ENCODE measurements around the gene FBXL20. TPM values are rescaled to one million over a fixed set of nuclear protein-coding genes. Genes with fewer than 3 reads are reported as not detected.
A peak's percentile ranks its signal among the peaks of the same experiment; 100 is the strongest.

The FBXL20 gene
- total and polyA plus RNA-seq, 2 of the 8 experiments (the other 6 are each of a cell fraction or from before 2014, with no cell fraction given), result 5.5 to 11.0 TPM

GRCh38 chr17:39450051-39450450 is 48.6 kb upstream of the FBXL20 start:
- Histone ChIP-seq H3K27ac (ENCODE audit: low read depth, low read length) (no peak overlapping the region), H2BK15ac (ENCODE audit: low read length) (no peak overlapping the region), H3K4me2 (ENCODE audit: insufficient read depth in 1 of 2, low read depth in 2 of 2, low read length in 2 of 2) (peak overlapping the region; percentile 63 to 80), H3K23ac (ENCODE audit: insufficient read length) (no peak overlapping the region), H4K5ac (ENCODE audit: insufficient read length, low read depth, low read length) (no peak overlapping the region), H2BK20ac (ENCODE audit: low read length) (no peak overlapping the region), H4K20me1 (replicated peaks in 1 of 2; ENCODE audit: control insufficient read depth in 1 of 2, insufficient read depth in 2 of 2, low read length in 2 of 2) (peaks cover 0 to 2% of the 10 kb centered on the region in 2 experiments), H3K4me1 (replicated peaks in 1 of 4; ENCODE audit: control insufficient read depth in 3 of 4, insufficient read depth in 4 of 4, low read length in 3 of 4) (no peaks in the 10 kb centered on the region; a peak in 1 of 7 replicates), H4K91ac (replicated peaks; ENCODE audit: insufficient read length, low read length) (no peak overlapping the region), H3K4me3 (ENCODE audit: extremely low read depth in 1 of 4, insufficient read depth in 2 of 4, low read depth in 3 of 4, low read length in 4 of 4) (peak overlapping the region; percentile 77 to 100 (median 90); a peak in 7 of 8 replicates), H4K8ac (ENCODE audit: extremely low read depth, insufficient read depth, low read length) (no peak overlapping the region), H3K18ac (ENCODE audit: extremely low read depth, low read length) (no peak overlapping the region), H3K27me3 (replicated peaks in 1 of 4; ENCODE audit: control insufficient read depth in 3 of 4, extremely low read depth in 1 of 4, insufficient read depth in 3 of 4, low read length in 3 of 4) (no peaks in the 10 kb centered on the region), H2AK5ac (ENCODE audit: low read depth, low read length) (0 out of 2 replicates have a peak overlapping the region, but pooled peaks have one; percentile 24), H3K23me2 (ENCODE audit: low read depth, low read length) (peaks cover 6% of the 10 kb centered on the region; the same call in 1 of the 2 replicates), H2AFZ (ENCODE audit: low read length) (no peak overlapping the region), H2BK120ac (replicated peaks; ENCODE audit: low read depth, low read length) (no peak overlapping the region), H3K4ac (replicated peaks; ENCODE audit: insufficient read length, low read depth, low read length) (no peak overlapping the region), H2BK5ac (ENCODE audit: low read depth, low read length) (no peak overlapping the region), H3K79me1 (ENCODE audit: low read depth, low read length) (peaks cover 3% of the 10 kb centered on the region; the same call in 1 of the 2 replicates), H3K9me3 (ENCODE audit: insufficient read depth in 2 of 2, low read depth in 1 of 2, low read length in 1 of 2) (no peaks in the 10 kb centered on the region), H3K79me2 (ENCODE audit: control insufficient read depth in 1 of 2, insufficient read depth in 2 of 2, low read length in 2 of 2) (peaks cover 18 to 40% of the 10 kb centered on the region in 2 experiments), H3K56ac (replicated peaks; ENCODE audit: insufficient read length, low read depth, low read length) (no peak overlapping the region), H3K9ac (replicated peaks in 1 of 4; ENCODE audit: extremely low read depth in 1 of 4, low read depth in 3 of 4, low read length in 3 of 4) (peak overlapping the region in 3 of 4 experiments; percentile 96 to 100 (median 100); a peak in 5 of 7 replicates), H3K36me3 (ENCODE audit: control insufficient read depth in 2 of 4, insufficient read depth in 4 of 4, low read length in 3 of 4) (peaks cover 3 to 26% (median 8%) of the 10 kb centered on the region in 4 experiments; a peak in 6 of 8 replicates), H2BK12ac (ENCODE audit: low read depth, low read length) (no peak overlapping the region), H3K14ac (ENCODE audit: insufficient read length) (no peak overlapping the region)
- DNase-seq (ENCODE audit: low read depth in 1 of 2, low spot score in 2 of 2) (no peak), FAIRE-seq (no peak)
- POLR2A ChIA-PET (ENCODE audit: partially characterized antibody), result interaction anchor here (0.9 to 10.2 kb wide), 9 partner anchors 11 to 250 kb away, joined by 3 to 167 read pairs (median 6); partner anchors contain the start of genes CDK12, FBXL20 and RPL19
- CTCF ChIA-PET (ENCODE audit: partially characterized antibody), result interaction anchor here (0.5 to 0.6 kb wide), 3 partner anchors 46 to 1431 kb away, joined by 3 read pairs; no protein-coding TSS in a partner anchor
- WGBS, 2 experiments (ENCODE audit: extremely low coverage in 1 of 2, insufficient coverage in 1 of 2, insufficient read length in 1 of 2, insufficient replicate concordance in 2 of 2, low coverage in 1 of 2, low lambda C conversion rate in 2 of 2, missing lambda C conversion rate in 1 of 2), result 89% methylated on average over 13 of the region's 13 CpGs; no CpG with 5 or more reads in 1 of the 2 experiments
- TF ChIP-seq EZH2 (IDR thresholded peaks at IDR 0.05; ENCODE audit: low read depth, low read length, severe bottlenecking) (no peak), ASH2L (IDR thresholded peaks at IDR 0.05; ENCODE audit: low read length) (no peak), BACH1 (IDR thresholded peaks at IDR 0.05; ENCODE audit: low read length) (no peak), CTBP2 (IDR thresholded peaks at IDR 0.05; ENCODE audit: borderline replicate concordance, insufficient read depth, insufficient read length, low read length) (no peak), ZNF274 (IDR thresholded peaks at IDR 0.05; ENCODE audit: borderline replicate concordance, extremely low read depth, low read length) (no peak), RXRA (IDR thresholded peaks at IDR 0.05; ENCODE audit: insufficient read depth, low read depth, low read length) (no peak), SP2 (IDR thresholded peaks at IDR 0.05; ENCODE audit: low read length) (no peak), TAF7 (optimal IDR thresholded peaks at IDR 0.05; ENCODE audit: borderline replicate concordance, low read depth, low read length) (no peak), RNF2 (IDR thresholded peaks at IDR 0.05; ENCODE audit: borderline replicate concordance, low read depth, low read length, missing control alignments, poor library complexity, severe bottlenecking) (no peak), SP1 (IDR thresholded peaks at IDR 0.05; ENCODE audit: low read depth, low read length) (no peak), NANOG (IDR thresholded peaks at IDR 0.05; ENCODE audit: insufficient read depth, low read depth, low read length, poor library complexity, severe bottlenecking) (no peak), SUZ12 (IDR thresholded peaks at IDR 0.05; ENCODE audit: low read length) (no peak), JUN (IDR thresholded peaks at IDR 0.05; ENCODE audit: low read depth, low read length) (no peak)

Measured in H1 (cell line).